HG03558 (cell line): Measurements from ENCODE around the gene LIN28B.

Source experiments
- ATAC-seq: cut with Tn5 transposase; IDR thresholded peaks from one replicate; pipeline ENCODE4 v1.9.1; 2021; ENCODE audit warnings: moderate number of reproducible peaks; ENCODE audit not compliant: unreplicated experiment; ENCODE audit errors: extremely low read depth

LIN28B gene

DNA sequence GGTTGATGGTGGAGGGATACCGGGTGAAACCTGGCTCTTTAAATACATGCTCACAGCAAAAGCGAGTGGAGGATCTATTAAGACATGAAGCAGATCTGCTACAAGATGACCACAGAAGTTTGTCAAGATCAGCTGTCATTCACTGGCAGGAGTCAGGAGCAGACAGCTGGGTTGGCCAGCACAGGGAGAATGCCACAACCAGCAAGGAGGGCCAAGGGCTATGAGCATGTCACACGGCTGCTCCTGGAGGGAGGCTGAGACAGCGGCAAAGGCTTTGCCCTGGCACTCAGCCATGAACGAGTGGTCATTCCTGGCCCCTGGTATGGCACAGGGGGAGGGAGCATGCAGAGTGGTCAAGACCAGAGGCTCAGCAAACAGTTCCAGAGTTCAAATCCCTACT lies 145.3 kb downstream of the LIN28B start:
- ATAC-seq = no peak

GRCh38 chr6:105105094-105105493 lies 148.2 kb downstream of the LIN28B start:
- no peak for ATAC-seq

- ATAC-seq = no peak
Observed at GRCh38 chr6:105106260-105106659, 149.4 kb downstream of the LIN28B start.

DNA sequence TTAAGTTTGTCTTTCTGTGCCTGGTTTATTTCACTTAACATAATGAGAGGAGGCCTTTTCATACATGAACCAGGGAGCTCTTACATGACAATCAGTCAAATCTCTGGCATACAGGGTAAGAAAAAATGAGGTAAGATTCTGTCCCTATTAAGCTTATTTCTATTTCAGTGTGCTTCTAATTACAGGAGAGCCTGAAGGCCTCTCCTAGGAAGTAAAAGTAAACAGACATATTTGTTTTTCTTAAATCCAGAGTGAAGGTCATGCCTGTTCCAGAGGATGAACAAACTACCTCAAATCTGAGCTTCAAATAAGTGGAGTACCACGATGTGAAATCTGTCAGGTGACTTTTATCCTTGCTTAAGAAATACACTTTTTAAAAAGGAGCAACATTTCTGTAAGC lies 150.3 kb downstream of the LIN28B start:
- no peak for ATAC-seq

DNA sequence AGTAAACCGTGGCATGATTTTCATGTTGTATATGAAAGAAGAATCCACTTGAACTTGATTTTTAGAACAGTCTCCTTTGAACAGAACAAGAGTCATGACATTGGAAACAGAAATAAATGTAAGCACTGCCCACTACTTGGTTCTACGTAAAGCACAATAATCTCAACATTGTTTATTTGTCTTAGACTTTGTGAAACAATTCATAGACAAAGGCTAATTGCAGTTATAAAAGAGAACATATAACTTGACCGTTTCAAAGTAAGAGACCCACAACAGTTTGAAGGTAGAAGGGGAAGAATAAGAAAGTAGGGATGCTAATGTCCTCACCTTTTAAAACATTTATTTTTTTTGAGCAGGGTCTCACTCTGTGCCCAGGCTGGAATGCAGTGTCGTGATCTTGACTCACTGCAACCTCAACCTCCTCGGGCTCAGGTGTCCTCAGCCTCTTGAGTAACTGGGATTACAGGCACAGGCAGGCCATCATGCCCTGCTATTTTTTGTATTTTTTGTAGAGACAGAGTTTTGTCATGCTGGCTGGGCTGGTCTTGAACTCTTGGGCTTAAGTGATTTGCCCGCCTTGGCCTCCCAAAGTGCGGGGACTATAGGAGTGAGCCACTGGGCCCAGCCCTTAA lies 151.8 kb downstream of the LIN28B start:
- no peak for ATAC-seq

GRCh38 chr6:105109955-105110895 lies 153.3 kb downstream of the LIN28B start:
- ATAC-seq = no peak

GRCh38 chr6:105111105-105111504 lies 154.2 kb downstream of the LIN28B start:
- ATAC-seq = no peak

- no peak for ATAC-seq
Observed at GRCh38 chr6:105111871-105112270, 155.0 kb downstream of the LIN28B start.

GRCh38 chr6:105112577-105112976 lies 155.7 kb downstream of the LIN28B start:
- ATAC-seq = no peak

- ATAC-seq = no peak
Observed at GRCh38 chr6:105113422-105113821, 156.5 kb downstream of the LIN28B start.

GRCh38 chr6:105116150-105116549 lies 159.2 kb downstream of the LIN28B start:
- ATAC-seq = no peak

DNA sequence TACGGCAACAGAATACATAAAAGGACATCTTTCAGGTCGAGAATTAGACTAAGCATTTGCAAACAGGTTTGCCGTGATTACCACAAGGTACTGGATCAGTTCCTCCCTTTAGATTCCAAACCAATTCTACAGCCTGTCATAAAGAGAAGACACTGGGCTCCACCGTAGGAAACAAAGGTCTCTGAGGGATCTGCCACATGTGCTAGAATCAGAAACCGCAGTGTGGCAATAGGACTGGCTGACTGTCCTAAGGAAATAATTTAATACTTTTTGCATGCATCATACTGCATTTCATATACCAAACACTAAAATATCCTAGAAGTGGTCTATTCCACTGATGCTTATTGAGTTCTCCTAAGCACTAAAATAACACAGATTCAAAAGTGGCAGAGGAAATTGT lies 163.7 kb downstream of the LIN28B start:
- ATAC-seq = no peak

GRCh38 chr6:105121981-105122380 lies 165.1 kb downstream of the LIN28B start:
- no peak for ATAC-seq

DNA sequence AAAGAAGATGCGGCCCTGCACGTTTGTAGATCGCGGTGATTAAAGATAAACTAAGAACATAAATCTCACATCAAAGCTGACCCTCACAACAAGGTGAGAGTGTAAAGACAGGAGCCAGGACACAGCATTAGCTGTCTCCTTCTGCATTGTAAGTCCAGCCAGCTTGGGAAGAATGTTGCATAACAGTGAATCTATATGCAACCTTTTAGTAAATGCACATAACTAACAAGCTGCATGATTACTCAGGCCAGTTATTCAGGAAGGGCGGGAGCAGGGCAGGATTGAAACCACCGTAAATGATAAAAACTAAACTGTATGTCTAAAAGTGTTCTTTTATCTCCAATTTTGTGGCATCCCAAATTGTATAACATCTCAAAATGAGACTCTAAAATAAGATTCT lies 165.8 kb downstream of the LIN28B start:
- ATAC-seq = no peak
